GM23338 (cell line): Measurements from ENCODE around the gene SORCS2. TPM values are rescaled to one million over a fixed set of nuclear protein-coding genes. Genes with fewer than 3 reads are reported as not detected.

Source experiments
- ATAC-seq: fragments of 200-7000 bp; cut with Tn5 transposase; 3 replicates; pipeline ENCODE4 v1.9.1; 2020
- DNase-seq: peaks from one replicate; pipeline ENCODE4 v3.0.0-alpha.2; 2015; ENCODE audit warnings: low spot score
- H2AFZ ChIP-seq: fragments of 200-600 bp; sonication (generic); 2 replicates; pipeline ENCODE4 v1.8.0; 2016; ENCODE audit warnings: antibody characterized with exemption, mild to moderate bottlenecking, moderate library complexity
- H3F3A ChIP-seq: fragments of 200-600 bp; sonication (generic); replicated peaks from 2 replicates; pipeline ENCODE4 v1.8.0; 2017; ENCODE audit warnings: antibody characterized with exemption, mixed run types, low read depth
- H3K27ac ChIP-seq: fragments of 200-600 bp; sonication (generic); 2 replicates; pipeline ENCODE4 v1.6.1; 2016; ENCODE audit warnings: low read depth
- H3K27me3 ChIP-seq: fragments of 200-600 bp; sonication (generic); 2 replicates; pipeline ENCODE4 v1.8.0; 2016; ENCODE audit warnings: mild to moderate bottlenecking, mixed run types, moderate library complexity; ENCODE audit not compliant: insufficient read depth
- H3K36me3 ChIP-seq: fragments of 200-600 bp; sonication (generic); 2 replicates; pipeline ENCODE4 v1.8.0; 2016; ENCODE audit warnings: mild to moderate bottlenecking; ENCODE audit not compliant: insufficient read depth
- H3K4me1 ChIP-seq: fragments of 200-600 bp; sonication (generic); 2 replicates; pipeline ENCODE4 v1.8.0; 2016; ENCODE audit warnings: mild to moderate bottlenecking, moderate library complexity; ENCODE audit not compliant: insufficient read depth
- H3K4me2 ChIP-seq: fragments of 200-600 bp; sonication (generic); 2 replicates; pipeline ENCODE4 v1.7.1; 2017; ENCODE audit warnings: mixed run types
- H3K4me3 ChIP-seq: fragments of 200-600 bp; sonication (generic); 2 replicates; pipeline ENCODE4 v1.6.1; 2016; ENCODE audit warnings: mixed run types
- H3K79me2 ChIP-seq: fragments of 200-600 bp; sonication (generic); replicated peaks from 2 replicates; pipeline ENCODE4 v1.8.0; 2017; ENCODE audit warnings: mild to moderate bottlenecking; ENCODE audit not compliant: insufficient read depth
- H3K9me2 ChIP-seq: fragments of 200-600 bp; sonication (generic); 2 replicates; pipeline ENCODE4 v1.8.0; 2017; ENCODE audit not compliant: insufficient read depth
- H4K20me1 ChIP-seq: fragments of 200-600 bp; sonication (generic); replicated peaks from 2 replicates; pipeline ENCODE4 v1.8.0; 2017; ENCODE audit warnings: mild to moderate bottlenecking; ENCODE audit not compliant: insufficient read depth
- H3K27ac Mint-ChIP-seq: 2 replicates; pipeline ENCODE4 v1.8.0; 2020; ENCODE audit warnings: inconsistent platforms, mild to moderate bottlenecking, moderate library complexity, mixed read lengths
- H3K27me3 Mint-ChIP-seq: 3 replicates; pipeline ENCODE4 v1.8.0; 2022; ENCODE audit warnings: low read depth, mild to moderate bottlenecking, moderate library complexity, mixed read lengths, inconsistent platforms; ENCODE audit not compliant: insufficient read depth, poor library complexity
- H3K36me3 Mint-ChIP-seq: 3 replicates; pipeline ENCODE4 v1.8.0; 2021; ENCODE audit warnings: low read depth, mild to moderate bottlenecking, inconsistent platforms, moderate library complexity, mixed read lengths
- H3K4me1 Mint-ChIP-seq: 3 replicates; pipeline ENCODE4 v1.8.0; 2020; ENCODE audit warnings: mild to moderate bottlenecking, inconsistent platforms, mixed read lengths
- H3K4me3 Mint-ChIP-seq: 3 replicates; pipeline ENCODE4 v1.8.0; 2021; ENCODE audit warnings: moderate library complexity, mild to moderate bottlenecking, inconsistent platforms, mixed read lengths
- H3K9me3 Mint-ChIP-seq: 3 replicates; pipeline ENCODE4 v1.8.0; 2020; ENCODE audit warnings: moderate library complexity, mild to moderate bottlenecking, inconsistent platforms, mixed read lengths
- CREB1 ChIP-seq: fragments of 250-450 bp; sonication (Bioruptor Pico); IDR thresholded peaks from 2 replicates; pipeline ENCODE4 v1.5.0; 2020; ENCODE audit warnings: low read depth, mild to moderate bottlenecking, moderate library complexity
- CTCF ChIP-seq, 2 experiments: fragments of 200-600 bp in 1 of 2; sonication (generic) in 1 of 2; conservative IDR thresholded peaks; 2 replicates each; pipeline versions ENCODE4 v1.5.1 to v1.6.1; 2016 to 2017; ENCODE audit warnings: antibody characterized with exemption in 2 of 2, low read depth in 2 of 2, mild to moderate bottlenecking in 2 of 2, moderate library complexity in 1 of 2
- POLR2AphosphoS5 ChIP-seq: IDR thresholded peaks from 2 replicates; pipeline ENCODE4 v1.6.1; 2016; ENCODE audit warnings: antibody characterized with exemption, low read depth
- STAT1 ChIP-seq: IDR thresholded peaks from one replicate; pipeline ENCODE4 v1.6.1; 2016; ENCODE audit warnings: antibody characterized with exemption; ENCODE audit not compliant: unreplicated experiment
- ZNF331 ChIP-seq: fragments of 250-450 bp; sonication (Bioruptor Pico); IDR thresholded peaks from 2 replicates; pipeline ENCODE4 v1.5.0; 2020; ENCODE audit warnings: low read depth, mild to moderate bottlenecking, moderate library complexity
- ZNF462 ChIP-seq: fragments of 250-450 bp; sonication (Bioruptor Pico); IDR thresholded peaks from 2 replicates; pipeline ENCODE4 v1.5.0; 2020; ENCODE audit warnings: mild to moderate bottlenecking, moderate library complexity
- polyA plus RNA-seq: library from polyadenylated mRNA; unstranded; fragments of >200 nt; fragmentation: Nextera tagmentation; extraction: Ambion mirVana; gene quantifications from 2 replicates; pipeline ENCODE4 v1.2.1, GENCODE V29; 2016
- total RNA-seq: library from RNA; depleted of rRNA; stranded (reverse); fragments of >200 nt; shearing (Covaris generic); gene quantifications from 2 replicates; pipeline ENCODE4 v1.2.3, GENCODE V29; 2014
- TF ChIP-seq, protein P1 (sequence below): IDR thresholded peaks from 2 replicates; pipeline ENCODE4 v1.6.1; 2016; ENCODE audit warnings: antibody characterized with exemption
- TF ChIP-seq, protein P2 (sequence below): IDR thresholded peaks from one replicate; pipeline ENCODE4 v1.6.1; 2018; ENCODE audit warnings: antibody characterized with exemption; ENCODE audit not compliant: unreplicated experiment

Gene SORCS2
- total and polyA plus RNA-seq, 2 experiments from 2014 or later = 0.47 to 2.4 TPM

- H3K27me3 ChIP-seq = no peaks in the 10 kb centered on the region
- no peaks in the 10 kb centered on the region for H3F3A ChIP-seq
- H3K36me3 ChIP-seq = no peaks in the 10 kb centered on the region
- H3K4me3 ChIP-seq = no peak overlapping the region
- H4K20me1 ChIP-seq = no peaks in the 10 kb centered on the region
- H3K79me2 ChIP-seq = no peaks in the 10 kb centered on the region
- Mint-ChIP-seq H3K4me3 (no peak overlapping the region), H3K27ac (no peak overlapping the region), H3K27me3 (peaks cover 5% of the 10 kb centered on the region), H3K9me3 (no peaks in the 10 kb centered on the region), H3K36me3 (no peaks in the 10 kb centered on the region), H3K4me1 (peaks cover 11% of the 10 kb centered on the region)
- no peak for TF ChIP-seq STAT1
- TF ChIP-seq, protein P1, sequence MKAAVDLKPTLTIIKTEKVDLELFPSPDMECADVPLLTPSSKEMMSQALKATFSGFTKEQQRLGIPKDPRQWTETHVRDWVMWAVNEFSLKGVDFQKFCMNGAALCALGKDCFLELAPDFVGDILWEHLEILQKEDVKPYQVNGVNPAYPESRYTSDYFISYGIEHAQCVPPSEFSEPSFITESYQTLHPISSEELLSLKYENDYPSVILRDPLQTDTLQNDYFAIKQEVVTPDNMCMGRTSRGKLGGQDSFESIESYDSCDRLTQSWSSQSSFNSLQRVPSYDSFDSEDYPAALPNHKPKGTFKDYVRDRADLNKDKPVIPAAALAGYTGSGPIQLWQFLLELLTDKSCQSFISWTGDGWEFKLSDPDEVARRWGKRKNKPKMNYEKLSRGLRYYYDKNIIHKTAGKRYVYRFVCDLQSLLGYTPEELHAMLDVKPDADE = no peak
- no peak for TF ChIP-seq CREB1 (CRISPR knock-in tag)
- TF ChIP-seq, protein P2, sequence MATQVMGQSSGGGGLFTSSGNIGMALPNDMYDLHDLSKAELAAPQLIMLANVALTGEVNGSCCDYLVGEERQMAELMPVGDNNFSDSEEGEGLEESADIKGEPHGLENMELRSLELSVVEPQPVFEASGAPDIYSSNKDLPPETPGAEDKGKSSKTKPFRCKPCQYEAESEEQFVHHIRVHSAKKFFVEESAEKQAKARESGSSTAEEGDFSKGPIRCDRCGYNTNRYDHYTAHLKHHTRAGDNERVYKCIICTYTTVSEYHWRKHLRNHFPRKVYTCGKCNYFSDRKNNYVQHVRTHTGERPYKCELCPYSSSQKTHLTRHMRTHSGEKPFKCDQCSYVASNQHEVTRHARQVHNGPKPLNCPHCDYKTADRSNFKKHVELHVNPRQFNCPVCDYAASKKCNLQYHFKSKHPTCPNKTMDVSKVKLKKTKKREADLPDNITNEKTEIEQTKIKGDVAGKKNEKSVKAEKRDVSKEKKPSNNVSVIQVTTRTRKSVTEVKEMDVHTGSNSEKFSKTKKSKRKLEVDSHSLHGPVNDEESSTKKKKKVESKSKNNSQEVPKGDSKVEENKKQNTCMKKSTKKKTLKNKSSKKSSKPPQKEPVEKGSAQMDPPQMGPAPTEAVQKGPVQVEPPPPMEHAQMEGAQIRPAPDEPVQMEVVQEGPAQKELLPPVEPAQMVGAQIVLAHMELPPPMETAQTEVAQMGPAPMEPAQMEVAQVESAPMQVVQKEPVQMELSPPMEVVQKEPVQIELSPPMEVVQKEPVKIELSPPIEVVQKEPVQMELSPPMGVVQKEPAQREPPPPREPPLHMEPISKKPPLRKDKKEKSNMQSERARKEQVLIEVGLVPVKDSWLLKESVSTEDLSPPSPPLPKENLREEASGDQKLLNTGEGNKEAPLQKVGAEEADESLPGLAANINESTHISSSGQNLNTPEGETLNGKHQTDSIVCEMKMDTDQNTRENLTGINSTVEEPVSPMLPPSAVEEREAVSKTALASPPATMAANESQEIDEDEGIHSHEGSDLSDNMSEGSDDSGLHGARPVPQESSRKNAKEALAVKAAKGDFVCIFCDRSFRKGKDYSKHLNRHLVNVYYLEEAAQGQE = no peak
- no peak for TF ChIP-seq POLR2AphosphoS5
- no peak for TF ChIP-seq CTCF (conservative IDR thresholded peaks at IDR 0.05; ENCODE audit: low read depth in 2 of 2)
- no peak for TF ChIP-seq ZNF462 (CRISPR knock-in tag)
- TF ChIP-seq ZNF331 (CRISPR knock-in tag) = no peak
- no peaks in the 10 kb centered on the region; the same call in 1 of the 2 replicates for H3K4me1 ChIP-seq
- ATAC-seq (peak; percentile 69), DNase-seq (no peak)
- no peak overlapping the region for H3K4me2 ChIP-seq
- no peak overlapping the region for H3K27ac ChIP-seq
- H2AFZ ChIP-seq = no peak overlapping the region
- peaks cover 11% of the 10 kb centered on the region; the same call in 1 of the 2 replicates for H3K9me2 ChIP-seq
Measured at GRCh38 chr4:7569810-7570783, 377.8 kb downstream of the SORCS2 start.
